GM18511 (cell line): ENCODE measurements around the gene TXNRD1.
A peak's percentile ranks its signal among the peaks of the same experiment; 100 is the strongest.

ENCODE experiments used
- ATAC-seq: cut with Tn5 transposase; IDR thresholded peaks from one replicate; pipeline ENCODE4 v1.9.1; 2021; ENCODE audit warnings: mild to moderate bottlenecking, moderate library complexity; ENCODE audit not compliant: unreplicated experiment

TXNRD1 gene

DNA sequence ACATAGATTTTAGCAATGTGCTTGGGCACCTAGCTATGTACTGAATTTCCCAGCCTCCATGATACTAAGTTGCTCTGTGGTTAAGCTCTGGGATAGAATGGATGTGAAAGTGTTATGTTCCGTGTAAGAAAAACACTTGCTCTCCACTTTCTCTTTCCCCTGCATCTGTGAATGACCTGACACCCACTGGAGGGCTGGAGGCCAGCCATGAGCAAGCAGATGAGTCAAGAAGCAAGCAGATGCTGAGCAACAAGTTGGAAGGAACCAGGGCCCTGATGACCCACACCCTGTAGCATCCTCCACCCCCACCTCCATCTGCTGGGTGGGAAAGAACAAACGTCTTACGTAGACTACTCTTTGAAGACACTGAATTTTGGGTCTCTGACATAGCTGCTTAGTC is 144.6 kb downstream of the TXNRD1 start:
- ATAC-seq, result no peak

DNA sequence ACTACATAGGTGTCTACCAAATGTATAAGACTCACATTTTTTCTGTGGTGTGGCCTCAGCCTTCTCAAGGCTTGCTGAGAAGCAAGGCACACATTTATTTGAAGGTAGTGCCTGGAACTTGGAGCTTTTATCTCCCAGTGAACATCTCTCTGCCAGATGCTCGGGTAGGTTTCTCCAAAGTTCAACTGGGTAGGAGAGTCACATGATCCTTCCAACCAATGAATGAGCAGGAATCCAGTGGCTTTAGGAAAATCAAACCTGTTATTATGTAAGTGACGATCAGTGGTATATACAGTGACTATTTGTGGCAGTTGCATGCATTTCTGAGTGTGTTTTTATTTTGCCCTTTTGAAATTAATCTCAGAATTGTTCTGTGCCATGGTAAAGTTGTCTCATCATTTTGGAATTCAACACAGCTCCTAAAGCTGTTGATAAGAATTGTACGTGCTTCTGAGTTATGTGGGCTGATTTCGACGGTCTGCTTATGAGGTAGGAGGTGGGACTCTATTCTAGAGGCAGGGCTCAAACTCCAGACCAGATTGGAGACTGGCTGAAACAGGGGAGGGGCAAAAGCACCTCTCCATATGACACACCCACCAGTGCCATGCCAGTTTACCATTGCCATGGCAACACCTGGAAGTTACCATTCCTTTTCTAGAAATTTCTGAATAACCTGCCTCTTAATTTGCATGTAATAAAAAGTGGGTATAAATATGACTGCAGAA is 145.6 kb downstream of the TXNRD1 start:
- ATAC-seq, result no peak

GRCh38 chr12:104365921-104366410 is 150.4 kb downstream of the TXNRD1 start:
- no peak for ATAC-seq

DNA sequence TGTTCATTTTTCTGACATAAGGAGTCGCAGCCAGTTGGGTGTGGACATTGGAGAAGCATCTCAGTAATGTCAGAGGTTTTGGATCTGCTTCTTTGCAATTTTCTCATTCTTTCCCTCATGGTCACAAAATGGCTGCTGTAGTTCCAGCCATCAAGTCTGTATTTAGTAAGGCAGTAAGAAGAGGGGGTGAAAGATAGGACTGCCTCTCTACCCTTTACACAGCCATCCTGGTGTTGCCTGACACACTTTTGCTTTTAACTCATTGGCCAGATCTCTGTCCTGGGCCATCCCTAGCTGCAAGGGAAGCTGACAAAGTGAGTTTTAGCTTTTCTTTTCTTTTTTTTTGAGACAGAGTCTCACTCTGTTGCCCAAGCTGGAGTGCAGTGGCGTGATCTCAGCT is 154.1 kb downstream of the TXNRD1 start:
- ATAC-seq, result no peak

GRCh38 chr12:104371043-104371870 is 155.7 kb downstream of the TXNRD1 start:
- no peak for ATAC-seq

DNA sequence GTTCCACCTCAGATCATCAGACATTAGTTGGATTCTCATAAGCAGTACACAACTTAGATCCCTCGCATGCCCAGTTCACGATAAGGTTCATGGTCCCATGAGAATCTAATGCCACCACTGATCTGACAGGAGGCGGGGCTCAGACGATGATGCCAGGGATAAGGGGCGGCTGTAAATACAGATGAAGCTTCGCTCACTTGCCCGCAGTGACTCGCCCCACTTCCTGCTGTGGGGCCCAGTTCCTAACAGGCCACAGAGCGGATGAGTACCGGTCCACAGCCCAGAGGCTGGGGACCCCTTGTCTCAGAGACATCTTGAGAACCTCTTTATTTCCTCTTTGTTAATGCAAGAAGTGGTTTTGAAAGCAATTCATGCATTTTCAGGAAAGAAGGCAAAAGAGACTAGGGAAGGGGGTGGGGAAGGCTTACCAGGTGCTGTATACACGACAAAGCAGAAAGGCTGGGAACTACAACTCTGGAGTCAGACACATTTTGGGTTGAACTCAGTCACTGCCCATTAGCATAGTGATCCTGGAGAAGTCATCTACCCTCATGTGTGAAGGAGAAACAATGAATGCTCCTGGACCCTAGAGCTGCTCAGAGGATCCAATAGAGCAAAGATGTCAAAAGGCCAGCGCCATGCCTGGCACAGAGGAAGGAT is 156.6 kb downstream of the TXNRD1 start:
- ATAC-seq, result no peak

DNA sequence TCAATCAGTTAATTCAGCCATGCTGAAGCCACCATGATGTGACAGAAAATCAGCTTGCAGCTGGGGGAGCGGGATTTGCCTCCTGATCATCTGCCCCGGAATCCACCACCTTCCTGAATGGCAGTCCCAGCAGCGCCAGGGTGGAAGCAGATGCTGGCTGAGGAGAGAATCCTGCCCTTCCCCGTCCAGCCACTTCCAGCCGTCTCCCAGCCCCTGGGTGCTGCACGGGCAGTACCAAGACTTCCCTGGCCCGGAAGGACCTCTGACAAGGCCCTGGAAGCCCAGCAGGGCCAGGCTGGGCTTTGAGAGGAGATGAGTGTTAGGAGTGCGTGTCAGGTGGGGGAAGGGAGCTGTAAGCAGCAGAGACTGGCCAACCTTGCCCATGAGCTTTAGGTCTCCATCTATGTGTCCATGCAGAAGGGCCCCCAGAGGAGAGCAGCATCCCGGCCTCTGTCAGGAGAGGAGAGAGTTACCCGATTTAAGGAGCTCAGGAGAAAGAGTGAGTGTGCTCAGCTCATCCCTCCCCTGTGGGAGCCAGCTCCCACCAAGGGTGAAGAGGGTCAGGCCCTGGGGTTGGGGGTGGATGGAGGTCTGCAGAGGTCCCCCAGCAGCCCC is 157.2 kb downstream of the TXNRD1 start:
- no peak for ATAC-seq

DNA sequence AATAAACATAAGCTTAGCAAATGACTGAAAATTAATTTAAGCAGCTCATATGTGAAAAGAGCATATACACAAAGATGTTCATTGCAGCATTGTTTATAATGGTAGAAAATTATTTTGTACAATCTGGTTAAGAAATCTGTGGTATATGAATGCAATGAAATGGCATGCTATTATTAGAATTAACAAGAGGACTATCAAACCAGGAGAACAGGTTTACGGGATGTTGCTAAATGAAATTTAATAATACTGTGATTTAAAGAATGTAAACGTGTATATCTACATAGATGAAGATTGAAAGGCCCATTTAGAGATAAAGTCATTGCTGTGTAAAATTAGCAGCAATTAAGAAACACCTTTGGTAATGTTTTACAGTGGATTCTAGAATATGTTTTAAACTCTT is 158.5 kb downstream of the TXNRD1 start:
- no peak for ATAC-seq

- ATAC-seq, result no peak
Measured at GRCh38 chr12:104374806-104375205, 159.2 kb downstream of the TXNRD1 start.

DNA sequence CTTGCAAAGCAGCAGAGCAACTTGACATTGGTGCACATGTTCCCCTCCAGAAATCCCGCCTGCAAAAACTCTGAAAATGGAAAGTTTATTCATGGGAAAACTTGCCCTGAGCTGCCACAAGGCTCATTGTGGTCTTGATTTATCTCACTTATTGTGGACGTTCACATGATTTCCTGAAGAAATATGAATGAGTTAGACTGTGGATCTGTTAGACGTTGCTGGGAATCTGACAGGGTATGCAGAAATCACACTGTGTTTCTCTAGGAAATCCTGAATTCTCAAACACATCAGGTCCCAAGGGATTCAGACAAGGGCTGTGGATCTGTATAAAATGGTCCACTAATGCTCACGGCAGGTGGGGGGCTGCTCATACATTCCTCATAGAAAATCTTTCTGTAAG is 160.2 kb downstream of the TXNRD1 start:
- no peak for ATAC-seq

- ATAC-seq, result no peak
Measured at GRCh38 chr12:104376650-104377513, 161.3 kb downstream of the TXNRD1 start.

GRCh38 chr12:104377514-104377812 is 161.9 kb downstream of the TXNRD1 start:
- ATAC-seq, result no peak

DNA sequence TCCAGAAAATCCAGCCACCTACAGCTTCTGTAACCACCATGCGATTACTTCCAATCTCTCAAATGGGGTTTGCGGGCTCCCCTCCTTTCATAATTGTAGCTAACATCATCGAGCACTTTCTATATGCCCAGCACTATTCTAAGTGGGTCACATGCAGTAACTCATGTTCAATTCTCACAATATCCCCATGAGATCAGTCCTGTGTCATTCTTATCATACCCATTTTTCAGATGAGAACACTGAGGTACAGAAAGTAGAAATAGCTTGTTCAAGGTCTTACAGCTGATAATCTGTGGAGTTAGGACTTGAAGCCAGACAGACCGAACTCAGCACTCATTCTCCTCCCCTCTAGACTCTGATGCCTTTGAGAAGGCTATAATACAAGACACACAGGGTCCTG is 162.8 kb downstream of the TXNRD1 start:
- ATAC-seq, result no peak

DNA sequence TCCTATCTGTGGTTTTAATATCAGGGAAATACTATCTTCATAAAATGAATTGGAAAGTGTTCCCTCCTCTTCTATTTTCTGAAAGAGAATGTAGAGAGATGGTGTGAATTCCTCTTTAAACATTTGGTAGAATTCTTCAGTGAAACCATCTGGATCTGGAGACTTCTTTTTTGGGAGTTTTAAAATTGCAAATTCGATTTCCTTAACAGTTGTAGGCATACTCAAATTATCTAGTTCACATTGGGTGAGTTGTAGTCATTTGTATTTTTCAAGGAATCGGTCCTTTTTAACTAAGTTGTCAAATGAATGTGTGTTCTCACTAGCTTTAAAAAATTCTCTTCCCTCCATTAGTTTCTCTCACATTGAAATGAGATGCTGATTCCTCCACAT is 165.8 kb downstream of the TXNRD1 start:
- ATAC-seq, result no peak

- ATAC-seq, result peak; percentile 67
Measured at GRCh38 chr12:104381731-104382480, 166.3 kb downstream of the TXNRD1 start.

- ATAC-seq, result no peak
Measured at GRCh38 chr12:104384141-104384880, 168.7 kb downstream of the TXNRD1 start.

DNA sequence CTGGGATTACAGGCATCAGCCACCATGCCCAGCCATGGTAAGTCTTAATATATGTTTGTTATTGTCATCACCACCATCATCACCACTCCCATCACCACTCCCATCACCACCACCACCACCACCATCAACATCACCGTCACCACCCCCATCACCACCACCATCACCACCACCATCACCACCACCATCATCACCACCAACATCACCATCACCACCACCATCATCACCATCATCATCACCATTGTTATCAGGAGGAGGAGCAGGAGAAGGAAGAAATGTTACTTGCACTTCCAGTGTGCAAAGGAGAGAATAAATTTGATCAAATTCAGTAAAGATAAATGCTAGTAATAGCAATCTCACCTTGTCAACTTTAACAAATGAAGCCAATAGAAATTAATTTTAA is 169.9 kb downstream of the TXNRD1 start:
- ATAC-seq, result no peak

- no peak for ATAC-seq
Measured at GRCh38 chr12:104386461-104386860, 170.9 kb downstream of the TXNRD1 start.

- ATAC-seq, result no peak
Measured at GRCh38 chr12:104387190-104387589, 171.6 kb downstream of the TXNRD1 start.
